NCI-H748 (cell line): ENCODE measurements around the gene OR2Y1.
"Not testable (repeated sequence)": the region's sequence is repeated elsewhere in the genome, so short reads cannot be mapped to it uniquely, and the experiment has no call there.

Source experiments
- DNase-seq: peaks from one replicate; lab custom pipeline; 2025; ENCODE audit not compliant: unreplicated experiment; lab: John Stamatoyannopoulos, UW

The OR2Y1 gene, protein sequence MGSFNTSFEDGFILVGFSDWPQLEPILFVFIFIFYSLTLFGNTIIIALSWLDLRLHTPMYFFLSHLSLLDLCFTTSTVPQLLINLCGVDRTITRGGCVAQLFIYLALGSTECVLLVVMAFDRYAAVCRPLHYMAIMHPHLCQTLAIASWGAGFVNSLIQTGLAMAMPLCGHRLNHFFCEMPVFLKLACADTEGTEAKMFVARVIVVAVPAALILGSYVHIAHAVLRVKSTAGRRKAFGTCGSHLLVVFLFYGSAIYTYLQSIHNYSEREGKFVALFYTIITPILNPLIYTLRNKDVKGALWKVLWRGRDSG

DNA sequence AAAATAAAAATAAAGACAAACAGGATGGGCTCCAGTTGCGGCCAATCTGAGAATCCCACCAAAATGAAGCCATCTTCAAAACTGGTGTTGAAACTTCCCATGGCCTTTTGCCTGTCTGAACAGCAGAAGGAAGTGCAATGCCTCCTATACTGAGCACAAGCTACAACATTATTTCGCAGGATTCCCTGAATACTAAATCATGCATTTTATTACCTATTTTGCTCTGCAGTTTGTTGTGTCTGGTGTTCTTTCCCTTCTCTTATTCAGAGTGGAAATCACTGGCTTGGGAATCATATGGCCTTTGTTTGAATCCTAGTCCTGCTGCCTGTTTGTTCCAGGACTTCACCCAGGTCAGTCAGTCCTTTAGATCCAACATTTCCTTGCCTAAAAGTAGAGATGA lies at the start of gene OR2Y1:
OR2Y1 (minus strand) TSS at position 101 of the 400 bp plus-strand sequence; CDS start at position 101, 0 bp downstream.
- DNase-seq = no peak

DNA sequence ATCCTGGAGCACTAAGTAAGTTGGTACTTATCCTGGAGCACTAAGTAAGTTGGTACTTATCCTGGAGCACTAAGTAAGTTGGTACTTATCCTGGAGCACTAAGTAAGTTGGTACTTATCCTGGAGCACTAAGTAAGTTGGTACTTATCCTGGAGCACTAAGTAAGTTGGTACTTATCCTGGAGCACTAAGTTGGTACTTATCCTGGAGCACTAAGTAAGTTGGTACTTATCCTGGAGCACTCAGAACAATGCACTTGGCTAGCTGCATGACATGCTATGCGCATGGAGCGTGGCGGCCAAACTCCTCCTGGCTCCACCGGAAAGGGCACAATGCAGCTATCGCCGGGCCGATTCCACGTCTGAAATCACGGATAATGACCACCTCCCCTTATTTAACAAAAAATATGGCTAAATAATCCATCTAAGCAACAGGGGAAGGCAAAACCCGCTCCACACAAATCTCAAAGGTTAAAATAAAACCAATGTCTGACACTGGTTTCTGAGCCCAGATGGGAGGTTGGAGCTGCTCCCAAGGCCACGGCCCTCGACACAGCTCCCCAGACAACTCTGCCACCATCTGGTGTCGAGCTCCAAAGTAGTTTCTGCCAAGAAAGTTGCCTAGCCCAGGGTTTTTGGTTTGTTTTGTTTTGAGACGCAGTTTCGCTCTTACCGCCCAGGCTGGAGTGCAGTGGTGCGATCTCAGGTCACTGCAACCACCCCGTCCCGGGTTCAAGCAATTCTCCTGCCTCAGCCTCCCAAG lies 49.0 kb upstream of the OR2Y1 start:
- DNase-seq = not testable (repeated sequence)

DNA sequence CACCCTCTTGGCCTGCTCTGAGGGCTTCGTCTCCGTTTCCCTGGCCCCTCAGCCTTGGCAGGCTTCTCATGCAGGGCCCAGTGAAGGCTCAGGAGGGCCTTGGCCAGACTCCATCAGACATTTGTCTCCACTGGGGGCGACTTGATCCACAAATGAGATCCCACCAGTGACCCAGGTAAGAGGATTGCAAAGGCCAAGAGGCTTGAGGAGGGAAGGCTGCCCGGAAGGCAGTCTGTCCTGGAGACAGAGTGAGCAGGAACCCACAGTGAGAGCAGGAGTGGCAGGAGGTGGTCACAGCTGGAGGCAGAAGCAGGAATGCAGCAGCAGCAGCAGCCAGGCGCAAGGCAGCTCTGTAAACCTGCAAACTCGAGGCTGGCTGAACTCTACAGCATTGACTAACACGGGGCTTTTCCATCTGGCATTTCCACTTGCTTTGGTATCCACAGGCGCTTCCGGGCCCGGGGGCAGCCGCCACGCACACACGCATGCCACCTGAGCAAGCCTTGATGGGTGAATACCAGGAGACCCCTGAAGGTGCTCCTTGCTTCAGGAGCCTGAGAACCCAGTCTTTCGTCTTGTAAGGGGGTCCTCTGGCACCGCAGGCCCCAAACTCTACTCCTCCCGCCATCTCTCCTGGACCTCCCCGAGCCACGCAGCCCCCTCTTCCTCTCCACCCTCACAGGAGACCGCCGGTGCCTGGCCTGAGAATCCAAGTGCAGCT lies 48.0 kb upstream of the OR2Y1 start:
- no peak for DNase-seq

DNA sequence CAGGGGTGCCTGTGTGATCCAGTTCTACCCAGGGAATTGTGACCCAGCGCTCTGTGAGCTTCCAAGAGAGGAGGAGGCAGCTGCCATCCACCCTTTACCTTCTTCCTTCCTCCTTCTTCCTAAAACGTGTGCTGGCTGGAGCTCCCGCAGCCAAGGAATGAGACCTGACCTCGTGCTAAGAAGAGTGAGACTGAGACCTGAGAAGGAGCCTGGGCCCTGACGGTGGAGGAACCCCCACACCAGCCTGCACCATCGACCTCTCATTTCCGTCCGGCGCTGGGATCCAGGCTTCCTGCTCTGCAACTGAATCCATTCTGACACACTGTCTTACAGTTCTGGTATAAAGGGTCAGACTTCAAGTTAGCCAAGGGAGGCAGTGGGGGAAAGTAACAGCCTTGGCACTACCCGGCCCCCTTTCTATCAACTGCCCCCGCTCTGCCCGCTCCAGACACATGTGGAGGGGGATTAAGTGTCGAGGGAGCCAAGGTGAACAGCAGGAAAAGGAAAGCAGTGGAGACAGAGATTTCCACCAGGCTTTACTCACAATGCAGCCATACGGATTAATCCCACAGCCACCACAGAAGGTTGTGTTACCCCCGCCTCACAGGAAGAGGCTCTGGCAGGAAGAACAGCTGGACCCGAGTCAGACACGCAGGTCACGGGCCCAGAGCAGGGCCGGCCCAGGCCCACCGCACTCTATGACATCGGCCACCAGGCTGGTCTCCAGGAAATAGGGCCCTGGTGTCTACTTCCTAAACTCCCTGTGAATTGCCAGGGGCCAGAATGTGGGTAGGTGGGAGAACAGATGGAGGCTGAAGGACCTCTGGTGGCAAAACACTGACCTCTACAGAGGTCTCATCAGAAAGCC lies 46.9 kb upstream of the OR2Y1 start:
- DNase-seq = no peak

DNA sequence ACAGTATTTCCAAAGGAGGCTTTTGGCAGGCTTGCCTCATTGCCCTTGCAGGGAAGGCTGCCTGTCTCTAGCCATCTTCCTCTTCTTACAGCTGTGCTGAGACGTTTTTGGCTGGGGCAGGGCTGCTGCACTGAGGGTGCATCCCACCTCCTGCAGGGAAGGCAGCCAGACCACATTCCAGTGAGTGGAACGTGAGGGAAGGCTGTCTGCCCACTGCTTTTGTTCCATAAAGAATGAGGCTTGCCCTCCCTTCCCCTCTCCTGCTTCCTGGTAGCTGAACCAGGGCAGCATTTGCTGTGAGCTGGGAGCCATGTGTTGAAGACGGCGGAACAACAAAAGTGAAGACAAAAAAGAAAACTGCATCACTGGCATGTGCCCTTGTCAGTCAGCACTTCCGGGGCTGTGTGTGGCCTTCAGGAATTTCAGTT lies 46.0 kb upstream of the OR2Y1 start:
- no peak for DNase-seq

DNA sequence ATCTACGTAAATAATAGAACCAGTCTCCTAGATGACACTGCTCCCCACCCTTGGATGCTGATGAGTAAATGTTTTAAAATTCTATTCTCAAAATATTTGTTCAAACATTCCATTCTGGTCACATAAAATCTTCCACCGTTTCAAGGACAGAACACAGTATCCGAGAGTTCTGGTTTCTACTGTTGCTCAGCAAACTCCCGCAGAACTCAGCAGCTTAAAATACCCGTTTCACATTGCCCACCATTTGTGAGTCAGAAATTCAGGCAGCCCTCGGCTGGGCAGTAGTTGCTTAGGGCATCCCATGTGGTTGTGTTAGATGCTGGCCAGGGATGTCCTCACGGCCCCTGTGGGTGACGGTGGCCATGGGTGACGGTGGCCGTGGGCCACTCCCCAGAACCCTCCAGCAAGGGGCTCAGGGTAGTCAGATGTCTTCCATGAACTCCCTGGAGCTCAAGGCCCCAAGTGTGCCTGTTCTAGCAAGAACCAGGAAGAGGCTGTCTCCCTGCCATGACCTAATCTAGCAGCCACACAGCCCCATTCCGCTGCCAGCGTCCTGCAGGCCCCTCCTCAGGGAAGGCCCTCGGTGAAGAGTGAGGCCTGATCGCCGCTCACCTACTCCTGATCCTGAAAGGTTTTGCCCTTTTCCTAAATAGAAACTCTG lies 45.4 kb upstream of the OR2Y1 start:
- DNase-seq = no peak

DNA sequence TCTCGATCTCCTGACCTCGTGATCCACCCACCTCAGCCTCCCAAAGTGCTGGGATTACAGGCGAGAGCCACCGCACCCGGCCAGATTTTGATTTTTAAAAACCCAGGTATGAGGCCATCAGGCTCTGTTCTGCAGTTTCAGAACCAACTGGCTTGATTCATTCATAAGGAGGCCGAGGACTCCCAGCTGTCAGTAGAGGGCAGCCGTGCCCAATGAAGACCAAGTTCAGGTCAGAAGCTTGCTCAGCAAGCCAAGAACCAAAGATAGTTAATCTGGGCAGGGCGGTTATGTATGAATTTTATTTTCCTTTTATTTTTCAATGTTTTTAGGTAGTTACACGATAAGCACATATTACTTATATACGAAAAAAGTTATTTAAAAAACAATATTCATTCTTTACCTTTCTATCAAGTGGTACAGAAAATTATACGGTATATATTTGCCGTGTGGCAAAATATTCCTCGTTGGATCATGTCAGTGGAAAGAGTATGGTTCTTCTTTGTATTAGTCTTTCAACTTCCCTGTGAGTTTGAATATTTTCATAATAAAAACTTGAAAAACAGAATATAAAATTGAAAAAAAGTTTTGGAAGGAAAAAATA lies 44.7 kb upstream of the OR2Y1 start:
- DNase-seq = peak; percentile 61

DNA sequence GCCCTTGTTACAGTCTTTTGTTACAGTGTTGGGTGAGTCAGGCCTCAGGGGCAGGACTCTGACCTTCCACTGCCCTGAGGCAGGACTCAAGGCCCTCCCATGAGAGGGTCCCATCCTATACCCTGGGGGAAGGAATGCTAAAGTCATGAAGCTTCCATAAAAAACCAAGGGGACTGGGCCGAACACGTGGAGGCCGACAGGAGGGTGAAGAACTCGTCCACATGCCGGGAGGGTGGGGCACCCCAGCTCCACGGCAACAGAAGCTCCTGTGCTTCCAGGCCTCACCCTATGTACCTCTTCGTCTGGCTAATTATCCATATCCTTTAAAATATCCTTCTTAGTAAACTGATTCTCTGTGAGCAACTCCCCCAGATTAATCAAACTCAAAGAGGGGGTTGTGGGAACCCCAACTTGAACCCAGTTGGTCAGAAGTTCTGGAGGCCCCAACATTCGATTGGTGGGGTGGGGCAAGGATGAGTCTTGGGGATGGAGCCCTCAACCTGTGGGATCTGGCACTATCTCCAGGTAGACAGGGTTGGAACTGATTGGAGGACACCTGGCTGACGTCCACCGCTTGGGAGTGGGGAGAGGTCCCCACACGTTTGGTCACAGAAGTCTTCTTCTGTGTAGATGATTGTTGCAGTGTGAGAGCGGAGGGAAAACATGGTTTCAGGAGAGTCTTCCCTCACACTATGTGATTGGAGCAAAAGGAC lies 43.6 kb upstream of the OR2Y1 start:
- no peak for DNase-seq

DNA sequence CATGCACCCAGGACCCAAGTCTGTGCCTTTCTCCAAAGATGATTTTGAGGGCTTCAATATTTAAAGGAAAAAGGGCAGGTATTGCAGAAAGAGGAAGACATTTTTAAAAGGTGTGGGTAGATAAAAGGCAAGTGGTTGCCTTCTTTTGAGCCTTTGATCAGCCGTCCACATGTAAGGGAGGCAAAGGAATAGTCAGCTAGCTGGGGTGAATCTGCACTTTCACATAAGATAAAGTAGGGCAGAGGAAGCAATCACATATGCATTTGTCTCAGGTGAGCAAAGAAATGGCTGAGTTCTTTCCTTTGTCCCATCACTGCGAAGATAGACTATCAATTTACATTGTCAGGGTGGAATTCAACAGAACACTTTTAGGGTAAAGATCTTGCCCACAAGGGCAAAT lies 42.9 kb upstream of the OR2Y1 start:
- DNase-seq = no peak

DNA sequence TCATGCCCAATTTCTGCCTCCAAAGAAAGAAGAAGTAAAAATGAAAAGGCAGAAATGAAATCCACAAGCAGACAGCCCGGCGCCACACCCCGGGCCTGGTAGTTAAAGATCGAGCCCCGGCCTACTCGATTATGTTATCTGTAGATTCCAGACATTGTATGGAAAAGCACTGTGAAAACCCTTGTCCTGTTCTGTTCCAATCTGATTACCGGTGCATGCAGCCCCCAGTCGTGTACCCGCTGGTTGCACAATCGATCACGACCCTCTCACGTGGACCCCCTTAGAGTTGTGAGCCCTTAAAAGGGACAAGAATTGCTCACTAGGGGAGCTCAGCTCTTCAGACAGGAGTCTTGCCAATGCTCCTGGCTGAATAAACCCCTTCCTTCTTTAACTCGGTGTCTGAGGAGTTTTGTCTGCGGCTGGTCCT lies 42.1 kb upstream of the OR2Y1 start:
- DNase-seq = not testable (repeated sequence)

DNA sequence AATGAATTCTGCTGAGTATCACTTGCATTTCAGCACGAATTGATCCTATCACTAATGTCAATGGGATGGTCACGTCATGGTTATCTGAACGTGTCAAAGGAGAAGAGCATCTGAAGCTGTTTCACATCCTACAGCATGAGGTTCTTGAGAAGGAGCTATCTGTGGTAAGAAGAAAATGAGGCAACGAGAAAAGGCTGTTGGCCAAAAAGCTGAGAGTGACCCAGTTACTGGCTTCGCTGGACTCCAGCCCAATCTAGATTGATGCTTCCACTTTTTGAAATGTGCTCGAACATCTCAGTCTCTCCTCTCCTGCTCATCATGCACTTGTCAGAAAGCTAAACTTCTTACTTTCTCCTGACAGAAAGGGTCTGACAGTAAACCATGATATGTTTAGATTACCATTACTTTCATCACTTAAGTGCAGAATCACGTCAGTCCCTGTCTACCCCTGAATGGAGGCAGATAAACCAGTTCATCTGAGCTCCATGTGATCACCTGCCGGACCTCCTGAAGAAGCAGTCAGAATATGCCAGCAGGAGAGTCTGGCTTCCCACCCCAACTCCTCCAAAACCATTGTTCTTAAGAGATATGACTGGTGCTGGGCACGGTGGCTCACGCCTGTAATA lies 40.2 kb upstream of the OR2Y1 start:
- DNase-seq = no peak

DNA sequence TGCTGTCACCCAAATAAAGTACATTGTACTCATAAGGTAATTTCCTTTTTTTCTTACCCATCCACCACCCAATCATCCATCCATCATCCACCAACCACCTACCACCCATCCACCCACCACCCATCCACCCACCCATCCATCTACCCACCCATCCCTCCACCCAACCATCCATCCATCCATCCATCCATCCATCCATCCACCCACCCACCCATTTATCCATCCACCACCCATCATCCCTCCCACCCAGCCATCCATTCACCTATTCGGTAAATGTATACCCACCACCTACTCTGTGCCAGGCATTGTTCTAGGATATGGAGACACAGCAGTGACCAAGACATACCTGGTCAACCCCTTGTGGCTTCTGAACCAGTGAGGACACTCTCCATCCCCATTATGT lies 37.6 kb upstream of the OR2Y1 start:
- no peak for DNase-seq

DNA sequence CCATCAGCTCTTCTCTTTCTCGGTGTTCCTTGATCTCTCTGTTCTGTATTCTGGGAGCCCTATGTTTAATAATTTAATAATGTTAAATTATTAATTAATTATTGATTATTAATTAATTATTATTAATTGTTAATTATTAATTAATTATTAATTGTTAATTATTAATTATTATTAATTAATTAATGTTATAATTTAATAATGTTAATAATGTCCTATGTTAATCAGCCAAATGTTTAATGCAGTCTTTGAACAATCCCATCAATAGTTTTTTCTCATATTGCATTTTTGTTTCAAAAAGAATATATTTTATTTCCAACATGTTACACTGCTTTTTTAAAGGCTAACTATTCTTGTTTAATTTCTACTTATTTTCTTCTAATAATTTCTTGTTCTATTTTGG lies 36.5 kb upstream of the OR2Y1 start:
- no peak for DNase-seq

DNA sequence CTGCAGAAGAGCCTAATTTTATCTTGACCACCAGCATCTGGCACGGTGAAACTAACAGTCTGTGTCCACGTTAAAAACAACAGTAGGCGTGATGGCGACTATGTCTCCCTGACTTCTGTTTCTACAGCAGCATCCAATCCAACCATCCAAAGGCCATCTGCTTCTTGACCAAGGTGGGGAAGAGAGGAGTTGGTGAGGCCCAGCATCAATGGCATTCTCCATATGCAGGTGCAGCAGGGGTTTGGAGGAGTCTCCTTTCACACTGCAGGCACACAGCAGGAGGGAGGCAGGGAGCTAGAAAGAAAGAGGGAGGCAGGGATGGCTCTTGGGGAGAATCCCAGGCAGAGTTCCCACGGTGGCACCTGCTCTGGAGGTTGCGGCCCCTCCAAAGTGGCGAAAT lies 35.8 kb upstream of the OR2Y1 start:
- DNase-seq = no peak

DNA sequence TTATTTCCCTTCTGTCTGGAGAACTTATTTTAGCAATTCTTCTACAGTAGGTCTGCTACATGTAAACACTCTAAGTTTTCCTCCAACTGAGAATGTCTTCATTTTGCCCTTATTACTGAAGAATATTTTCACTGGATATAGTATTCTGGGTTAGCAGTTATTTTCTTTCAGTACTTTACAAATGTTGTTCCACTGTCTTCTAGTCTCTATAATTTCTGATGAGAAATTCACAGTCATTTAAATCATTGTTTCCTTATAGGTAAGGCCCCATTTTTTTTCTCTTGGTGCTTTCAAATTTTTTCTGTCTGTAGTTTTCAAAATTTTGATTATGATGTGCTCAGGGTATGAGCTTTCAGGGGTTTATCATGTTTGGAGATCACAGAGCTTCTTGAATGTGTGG lies 32.0 kb upstream of the OR2Y1 start:
- no peak for DNase-seq

DNA sequence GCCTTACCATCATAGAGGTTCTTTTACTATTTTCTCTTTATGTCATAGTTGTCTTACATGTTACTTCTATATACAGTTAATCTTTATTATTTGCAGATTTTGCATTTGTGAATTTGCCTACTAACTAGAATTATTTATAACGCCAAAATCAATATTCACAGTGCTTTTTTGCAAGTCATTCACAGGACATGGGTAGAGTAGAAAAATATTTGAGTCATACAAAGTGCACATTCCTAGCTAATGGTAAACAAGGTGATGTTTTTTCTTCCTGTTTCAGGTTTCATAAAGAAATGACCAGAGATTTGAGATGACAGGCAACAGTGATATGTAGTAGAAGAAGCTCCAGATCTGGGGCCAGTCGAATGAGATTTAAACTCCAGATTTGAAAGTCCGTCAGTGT lies 30.0 kb upstream of the OR2Y1 start:
- DNase-seq = no peak

DNA sequence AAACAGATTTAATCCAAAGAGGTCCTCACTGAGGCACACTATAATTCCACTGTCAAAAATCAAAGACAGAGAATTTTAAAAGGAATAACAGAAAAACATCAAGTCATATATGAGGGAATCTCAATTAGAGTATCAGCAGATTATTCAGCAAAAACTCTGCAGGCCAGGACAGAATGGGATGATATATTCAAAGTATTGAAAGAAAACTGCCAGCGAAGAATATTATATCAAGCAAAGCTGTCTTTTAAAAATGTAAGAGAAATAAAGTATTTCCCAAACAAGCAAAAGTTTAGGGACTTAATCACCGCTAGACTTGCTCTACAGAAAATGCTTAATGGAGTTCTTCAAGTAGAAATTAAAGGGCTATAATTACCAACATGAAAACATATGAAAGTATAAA lies 15.7 kb upstream of the OR2Y1 start:
- DNase-seq = no peak

DNA sequence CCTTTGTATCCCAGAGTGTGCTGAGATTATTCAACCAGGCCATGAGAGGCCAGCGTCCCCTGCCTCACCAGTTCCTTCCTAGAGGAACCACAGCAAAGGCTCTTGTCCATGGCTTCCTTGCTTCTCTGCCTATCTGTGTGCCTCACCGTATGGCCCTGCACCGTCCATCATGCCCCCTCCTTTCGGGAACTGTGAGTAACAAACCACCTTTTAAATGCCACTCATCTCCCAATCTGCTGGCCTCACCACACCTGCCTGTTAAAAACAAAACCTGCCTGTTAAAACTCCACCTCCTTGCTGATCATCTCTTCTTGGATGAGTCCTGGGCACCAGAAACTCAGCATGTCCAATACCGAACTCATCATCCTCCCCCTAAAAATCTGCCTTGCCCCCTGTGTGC lies 4.4 kb upstream of the OR2Y1 start:
- DNase-seq = no peak

DNA sequence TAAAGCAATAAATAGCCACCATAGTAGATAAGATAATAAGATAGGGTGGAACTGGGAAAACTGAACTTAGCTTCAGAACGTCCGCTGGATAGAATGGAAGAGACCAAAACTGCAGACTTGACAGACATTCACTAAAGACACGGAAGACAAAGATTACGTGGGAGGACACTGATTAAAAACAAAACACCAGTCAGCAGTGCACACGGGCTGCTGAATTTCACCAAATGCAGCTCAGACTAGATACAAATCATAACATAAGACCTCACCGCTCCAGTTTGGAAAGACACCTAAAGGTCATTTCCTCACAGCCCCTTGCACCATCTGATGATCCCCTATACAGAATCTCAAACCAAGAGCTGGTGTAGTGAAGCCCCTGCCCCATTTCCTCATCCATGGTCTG lies 2.9 kb upstream of the OR2Y1 start:
- DNase-seq = no peak
